Neural crest cell (in vitro differentiated cells): ENCODE measurements around the gene PTPRM. TPM values are rescaled to one million over a fixed set of nuclear protein-coding genes. Genes with fewer than 3 reads are reported as not detected.

Experiments used
- DNase-seq: peaks from one replicate; pipeline ENCODE4 v3.0.0; 2021; ENCODE audit warnings: low read depth, mixed read lengths, low spot score
- H3K27ac Mint-ChIP-seq: one replicate; pipeline ENCODE4 v1.8.0; 2021; ENCODE audit warnings: mild to moderate bottlenecking, mixed read lengths; ENCODE audit not compliant: unreplicated experiment
- H3K27me3 Mint-ChIP-seq: 2 replicates; pipeline ENCODE4 v1.8.0; 2021; ENCODE audit warnings: low read depth, mild to moderate bottlenecking, mixed read lengths
- H3K36me3 Mint-ChIP-seq: 2 replicates; pipeline ENCODE4 v1.8.0; 2021; ENCODE audit warnings: low read depth, mild to moderate bottlenecking, mixed read lengths
- H3K4me1 Mint-ChIP-seq: 2 replicates; pipeline ENCODE4 v1.8.0; 2021; ENCODE audit warnings: mixed read lengths
- H3K4me3 Mint-ChIP-seq: one replicate; pipeline ENCODE4 v1.8.0; 2021; ENCODE audit warnings: mild to moderate bottlenecking, mixed read lengths
- H3K9me3 Mint-ChIP-seq: 2 replicates; pipeline ENCODE4 v1.8.0; 2021; ENCODE audit warnings: mixed read lengths
- CTCF ChIP-seq: fragments of 200-600 bp; sonication (generic); conservative IDR thresholded peaks from 2 replicates; pipeline ENCODE4 v1.5.0; 2021; ENCODE audit warnings: antibody characterized with exemption, mild to moderate bottlenecking
- total RNA-seq: library from RNA; stranded (reverse); gene quantifications from 2 replicates; pipeline ENCODE4 v1.2.1, GENCODE V29; 2021

The PTPRM gene
- total RNA-seq, 1 donor from 2014 or later: 7.7 TPM

GRCh38 chr18:7678389-7678788, 111.3 kb downstream of the PTPRM start:
- no peak for DNase-seq
- H3K4me1 Mint-ChIP-seq: no peaks in the 10 kb centered on the region
- H3K9me3 Mint-ChIP-seq: no peaks in the 10 kb centered on the region
- no peak overlapping the region for H3K27ac Mint-ChIP-seq
- H3K4me3 Mint-ChIP-seq: no peak overlapping the region
- no peaks in the 10 kb centered on the region for H3K36me3 Mint-ChIP-seq
- no peak for TF ChIP-seq CTCF
- H3K27me3 Mint-ChIP-seq: no peaks in the 10 kb centered on the region

- no peak overlapping the region for H3K4me3 Mint-ChIP-seq
- no peak for TF ChIP-seq CTCF
- H3K4me1 Mint-ChIP-seq: no peaks in the 10 kb centered on the region
- no peaks in the 10 kb centered on the region for H3K27me3 Mint-ChIP-seq
- H3K36me3 Mint-ChIP-seq: no peaks in the 10 kb centered on the region
- no peaks in the 10 kb centered on the region for H3K9me3 Mint-ChIP-seq
- DNase-seq: no peak
- H3K27ac Mint-ChIP-seq: no peak overlapping the region
Measured at GRCh38 chr18:7678801-7679200, 111.7 kb downstream of the PTPRM start.

- no peak for DNase-seq
- TF ChIP-seq CTCF: no peak
- no peaks in the 10 kb centered on the region for H3K27me3 Mint-ChIP-seq
- no peaks in the 10 kb centered on the region for H3K36me3 Mint-ChIP-seq
- no peaks in the 10 kb centered on the region for H3K9me3 Mint-ChIP-seq
- no peak overlapping the region for H3K4me3 Mint-ChIP-seq
- H3K4me1 Mint-ChIP-seq: no peaks in the 10 kb centered on the region
- no peak overlapping the region for H3K27ac Mint-ChIP-seq
Measured at GRCh38 chr18:7681298-7681697, 114.2 kb downstream of the PTPRM start.

GRCh38 chr18:7682321-7682720, 115.2 kb downstream of the PTPRM start:
- no peak overlapping the region for H3K4me3 Mint-ChIP-seq
- no peak for TF ChIP-seq CTCF
- no peaks in the 10 kb centered on the region for H3K9me3 Mint-ChIP-seq
- no peaks in the 10 kb centered on the region for H3K36me3 Mint-ChIP-seq
- H3K27me3 Mint-ChIP-seq: no peaks in the 10 kb centered on the region
- DNase-seq: no peak
- H3K4me1 Mint-ChIP-seq: no peaks in the 10 kb centered on the region
- no peak overlapping the region for H3K27ac Mint-ChIP-seq

- DNase-seq: no peak
- Mint-ChIP-seq H3K36me3 (no peaks in the 10 kb centered on the region), H3K9me3 (no peaks in the 10 kb centered on the region)
Measured at GRCh38 chr18:7683753-7684152, 116.6 kb downstream of the PTPRM start.

More at GRCh38 chr18:7683753-7684152, 116.6 kb downstream of the PTPRM start:
- Mint-ChIP-seq H3K4me3 (no peak overlapping the region), H3K27me3 (no peaks in the 10 kb centered on the region), H3K27ac (no peak overlapping the region), H3K4me1 (no peaks in the 10 kb centered on the region)
- TF ChIP-seq CTCF: no peak
